GM19035 (cell line): ENCODE results near the gene CCDC33.

Source experiments
- ATAC-seq: cut with Tn5 transposase; IDR thresholded peaks from one replicate; pipeline ENCODE4 v1.9.1; 2021; ENCODE audit not compliant: unreplicated experiment

CCDC33 gene

GRCh38 chr15:74228723-74229081, 7.4 kb upstream of the CCDC33 start:
- no peak for ATAC-seq

GRCh38 chr15:74229686-74230085, 6.4 kb upstream of the CCDC33 start:
- ATAC-seq: no peak

GRCh38 chr15:74231475-74231874, 4.7 kb upstream of the CCDC33 start:
- ATAC-seq: no peak

GRCh38 chr15:74233373-74233772, 2.8 kb upstream of the CCDC33 start:
- no peak for ATAC-seq

GRCh38 chr15:74233851-74234597, 2.1 kb upstream of the CCDC33 start:
- no peak for ATAC-seq

- ATAC-seq: no peak
Measured at GRCh38 chr15:74234598-74234875, 1.6 kb upstream of the CCDC33 start.

- ATAC-seq: no peak
Measured at GRCh38 chr15:74239051-74239705, 3.1 kb downstream of the CCDC33 start.

- ATAC-seq: no peak
Measured at GRCh38 chr15:74240002-74240568, 4.0 kb downstream of the CCDC33 start.

GRCh38 chr15:74240897-74241614, 4.9 kb downstream of the CCDC33 start:
- ATAC-seq: no peak

- ATAC-seq: no peak
Measured at GRCh38 chr15:74242441-74243185, 6.5 kb downstream of the CCDC33 start.

- no peak for ATAC-seq
Measured at GRCh38 chr15:74243431-74243830, 7.3 kb downstream of the CCDC33 start.

- ATAC-seq: no peak
Measured at GRCh38 chr15:74244822-74245341, 8.8 kb downstream of the CCDC33 start.

- no peak for ATAC-seq
Measured at GRCh38 chr15:74245342-74245931, 9.3 kb downstream of the CCDC33 start.

- no peak for ATAC-seq
Measured at GRCh38 chr15:74250266-74250665, 14.1 kb downstream of the CCDC33 start.

GRCh38 chr15:74251131-74251811, 15.1 kb downstream of the CCDC33 start:
- ATAC-seq: no peak

GRCh38 chr15:74252291-74252690, 16.2 kb downstream of the CCDC33 start:
- ATAC-seq: no peak

- ATAC-seq: no peak
Measured at GRCh38 chr15:74252721-74253120, 16.6 kb downstream of the CCDC33 start.

GRCh38 chr15:74253211-74253921, 17.2 kb downstream of the CCDC33 start:
- no peak for ATAC-seq

GRCh38 chr15:74257105-74257504, 21.0 kb downstream of the CCDC33 start:
- ATAC-seq: no peak
